Measurements from ENCODE around the gene IMMT.
A peak's percentile ranks its signal among the peaks of the same experiment; 100 is the strongest.
"Not testable (repeated sequence)": the region's sequence is repeated elsewhere in the genome, so short reads cannot be mapped to it uniquely, and the experiment has no call there.

The IMMT gene

DNA sequence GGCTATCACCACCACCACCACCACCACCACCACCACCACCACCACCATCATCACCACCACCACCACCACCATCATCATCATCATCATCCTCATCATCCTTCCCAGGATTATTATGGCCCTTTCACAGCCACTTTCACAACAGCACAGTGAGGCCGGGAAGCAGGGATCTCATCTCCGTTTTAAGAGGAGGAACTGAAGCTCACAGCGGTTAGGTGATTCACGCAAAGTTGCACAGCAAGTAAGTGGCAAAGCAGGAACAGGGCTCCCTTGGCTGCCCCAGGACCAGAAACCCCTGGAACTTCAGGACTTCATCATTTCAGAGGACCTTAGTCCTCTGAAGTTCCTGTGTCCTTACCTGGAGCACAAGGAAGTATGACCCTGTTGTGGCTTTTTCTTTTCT, 30.8 kb upstream of the IMMT start:
- no peak for DNase-seq

DNA sequence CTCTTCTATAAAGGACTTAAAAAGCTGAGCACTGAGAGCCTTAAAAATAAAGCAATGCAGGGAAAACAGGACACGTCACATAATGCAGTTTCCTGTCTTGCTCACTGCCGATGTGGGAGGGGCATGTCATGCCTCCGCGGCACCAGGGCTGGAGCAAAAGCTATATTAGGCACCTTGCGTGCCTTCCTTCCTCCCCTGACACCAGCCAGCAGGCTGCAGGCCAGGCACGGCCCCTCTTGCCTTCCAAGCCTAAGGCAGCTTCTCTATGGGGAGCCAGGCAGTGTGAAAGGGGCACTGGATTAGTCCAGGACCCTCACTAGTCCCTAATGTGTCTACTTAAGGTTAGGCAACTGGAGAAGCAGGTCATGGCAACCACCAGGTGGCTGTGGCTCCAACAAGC, 30.3 kb upstream of the IMMT start:
- peak; percentile 65 for DNase-seq

DNA sequence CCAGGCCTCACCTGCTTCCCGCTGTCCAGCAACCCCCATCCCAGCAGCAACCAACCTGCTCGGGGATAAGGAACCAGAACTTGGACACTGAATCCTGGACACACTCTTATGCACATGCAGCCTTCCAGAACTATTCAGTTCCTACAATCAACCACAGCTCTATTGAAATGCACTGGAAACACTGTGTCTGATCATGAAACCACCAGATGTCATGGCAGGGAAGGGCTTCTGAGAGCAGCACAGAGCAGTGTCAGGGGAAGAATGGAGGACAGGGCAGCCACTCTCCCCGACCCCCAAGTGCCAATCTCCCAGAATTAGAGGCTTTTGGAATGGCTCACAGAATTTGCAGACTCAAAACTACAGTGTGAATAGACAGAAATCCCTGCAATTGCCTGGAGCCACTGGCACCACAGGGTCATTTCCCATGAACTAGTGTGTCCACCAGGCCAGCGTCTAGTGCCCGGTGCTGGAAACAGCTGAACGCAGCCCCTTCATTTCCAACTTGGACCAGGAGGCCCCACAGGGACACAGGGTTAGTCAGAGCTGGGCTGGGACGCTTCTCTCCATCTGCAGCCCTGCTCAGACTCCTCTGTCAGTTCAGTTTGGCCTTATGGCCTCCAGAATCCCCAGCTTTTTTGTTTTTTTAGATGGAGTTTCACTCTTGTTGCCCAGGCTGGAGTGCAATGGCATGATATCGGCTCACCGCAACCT, 29.5 kb upstream of the IMMT start:
- DNase-seq = no peak

DNA sequence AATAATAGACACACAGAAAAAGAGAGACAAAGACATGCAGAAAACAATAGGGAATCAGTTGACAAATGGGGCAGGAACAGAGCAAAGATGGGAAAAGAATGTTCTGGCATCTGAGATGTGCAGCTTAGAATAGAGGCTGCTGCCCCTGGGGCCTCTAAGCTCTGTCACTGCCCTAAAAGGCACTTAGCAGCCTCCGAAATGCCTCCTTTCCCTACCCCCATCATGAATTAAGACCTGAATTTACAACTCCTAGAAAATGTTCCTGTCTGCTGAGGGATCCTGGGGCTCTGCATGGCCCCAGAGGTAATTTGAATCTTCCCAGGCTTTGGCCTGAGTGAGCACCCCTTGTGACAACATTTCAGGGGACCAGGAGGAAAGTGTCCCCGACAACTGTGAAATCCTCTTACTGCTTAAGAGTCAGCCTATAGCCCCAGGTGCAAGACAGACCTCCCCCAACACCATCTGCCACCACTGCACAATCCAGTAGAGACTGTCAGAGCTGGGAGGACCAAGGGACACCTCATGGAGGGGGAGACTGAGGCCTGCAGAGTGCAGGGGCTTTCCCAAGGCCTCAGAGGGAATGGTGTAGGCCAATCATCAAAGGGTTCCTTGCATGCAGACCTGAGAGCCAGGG, 28.8 kb upstream of the IMMT start:
- no peak for DNase-seq

DNA sequence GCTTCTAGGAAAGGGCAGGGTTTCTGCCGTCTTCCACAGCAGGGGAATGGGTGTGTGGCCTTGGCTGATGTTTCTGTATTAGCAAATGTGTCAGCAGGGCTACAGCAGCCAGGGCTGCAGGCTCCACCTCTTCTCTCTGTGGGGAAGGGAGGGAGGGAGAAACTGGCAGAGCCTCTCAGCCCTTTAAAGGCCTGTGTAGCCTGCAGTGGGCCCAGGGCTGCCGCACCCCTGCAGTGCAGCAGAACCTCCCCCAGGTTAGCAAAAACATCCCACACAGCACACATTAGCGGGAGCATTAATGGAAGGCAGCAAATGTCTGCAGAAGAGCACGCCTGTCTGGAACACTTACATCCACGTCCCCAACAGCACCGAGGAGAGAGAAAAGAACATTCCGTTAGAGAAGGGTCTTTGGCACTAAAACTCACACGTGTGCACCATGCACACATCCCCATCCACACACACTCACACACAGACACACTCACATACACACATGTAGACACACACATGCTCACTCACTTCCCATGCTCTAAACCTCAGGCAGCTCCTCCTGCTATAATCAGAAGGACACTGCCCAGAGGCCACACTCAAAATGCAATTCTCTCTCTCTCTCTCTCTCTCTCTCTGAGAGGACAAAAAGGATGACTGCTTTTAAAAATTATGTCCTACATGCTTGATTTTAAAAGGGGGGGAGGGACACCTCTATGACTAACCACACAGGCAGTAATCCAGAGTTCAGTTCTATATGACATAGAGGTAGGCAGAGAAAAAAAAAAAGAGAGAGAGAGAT, 28.1 kb upstream of the IMMT start:
- no peak for DNase-seq

DNA sequence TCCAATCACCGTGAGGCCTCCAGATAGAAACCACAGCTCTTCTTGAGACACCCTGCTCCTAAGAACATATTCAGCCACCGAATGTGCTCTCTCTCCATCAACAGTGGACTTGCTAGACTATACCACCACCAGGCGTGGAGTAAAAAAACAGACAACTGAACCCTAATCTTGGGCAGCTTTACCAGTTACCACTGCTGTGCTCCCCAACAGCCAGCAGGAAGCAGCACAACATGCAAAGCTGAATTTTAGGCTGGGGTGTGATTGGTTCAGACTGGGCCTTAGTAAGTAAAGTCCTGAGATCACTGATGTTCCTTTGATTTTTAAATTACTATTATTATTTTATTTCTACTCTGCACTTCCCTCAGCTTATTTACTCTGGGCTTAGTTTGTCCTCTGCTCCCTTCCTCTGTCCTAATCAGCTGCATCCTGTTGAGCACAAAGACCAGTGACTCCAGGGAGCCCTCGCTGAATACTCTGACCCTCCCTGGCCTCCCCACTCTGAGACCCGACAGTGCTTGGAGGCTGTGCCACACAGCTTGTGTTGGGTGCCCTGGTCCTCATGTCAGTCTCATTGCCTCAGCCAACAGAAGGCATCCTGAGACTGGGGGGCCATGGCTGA, 25.9 kb upstream of the IMMT start:
- DNase-seq = peak; percentile 68

DNA sequence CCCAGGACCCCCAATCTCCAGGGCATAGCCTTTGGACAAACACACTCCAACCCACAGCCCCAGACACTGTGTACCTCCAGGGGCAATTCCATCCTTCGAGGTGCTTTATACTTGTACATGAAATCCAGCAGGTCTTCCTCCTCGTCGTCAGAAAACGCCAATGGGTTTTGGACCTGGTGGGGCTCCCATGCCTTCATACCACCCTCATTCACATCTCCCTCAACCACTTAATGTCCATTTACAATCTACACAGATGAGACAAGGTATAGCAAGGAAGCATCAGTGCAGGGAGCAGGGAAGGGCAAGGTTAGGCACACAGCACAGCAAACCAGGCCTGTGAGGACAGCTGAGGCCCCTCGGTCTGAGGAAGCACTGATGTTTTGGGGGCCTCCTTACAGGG, 24.6 kb upstream of the IMMT start:
- DNase-seq = no peak

DNA sequence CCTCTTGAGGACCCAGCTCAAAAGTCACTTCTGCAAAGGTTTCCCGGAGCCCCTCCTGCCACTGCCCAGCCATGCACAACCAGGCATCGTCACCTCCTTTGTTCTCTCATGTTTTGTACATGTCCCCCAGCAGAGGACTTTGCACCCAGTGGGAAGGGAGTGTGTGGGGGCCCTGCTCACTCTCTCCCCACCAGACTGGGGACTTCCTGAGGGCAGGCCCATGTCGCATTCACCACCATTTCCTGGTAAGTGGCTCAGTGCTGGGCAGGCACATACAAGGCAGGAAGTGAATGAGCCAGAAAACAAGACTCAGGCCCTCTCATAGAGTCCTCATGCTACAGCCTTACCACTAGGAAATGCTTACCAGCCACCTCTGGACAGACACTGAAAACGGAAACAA, 22.9 kb upstream of the IMMT start:
- DNase-seq = no peak

DNA sequence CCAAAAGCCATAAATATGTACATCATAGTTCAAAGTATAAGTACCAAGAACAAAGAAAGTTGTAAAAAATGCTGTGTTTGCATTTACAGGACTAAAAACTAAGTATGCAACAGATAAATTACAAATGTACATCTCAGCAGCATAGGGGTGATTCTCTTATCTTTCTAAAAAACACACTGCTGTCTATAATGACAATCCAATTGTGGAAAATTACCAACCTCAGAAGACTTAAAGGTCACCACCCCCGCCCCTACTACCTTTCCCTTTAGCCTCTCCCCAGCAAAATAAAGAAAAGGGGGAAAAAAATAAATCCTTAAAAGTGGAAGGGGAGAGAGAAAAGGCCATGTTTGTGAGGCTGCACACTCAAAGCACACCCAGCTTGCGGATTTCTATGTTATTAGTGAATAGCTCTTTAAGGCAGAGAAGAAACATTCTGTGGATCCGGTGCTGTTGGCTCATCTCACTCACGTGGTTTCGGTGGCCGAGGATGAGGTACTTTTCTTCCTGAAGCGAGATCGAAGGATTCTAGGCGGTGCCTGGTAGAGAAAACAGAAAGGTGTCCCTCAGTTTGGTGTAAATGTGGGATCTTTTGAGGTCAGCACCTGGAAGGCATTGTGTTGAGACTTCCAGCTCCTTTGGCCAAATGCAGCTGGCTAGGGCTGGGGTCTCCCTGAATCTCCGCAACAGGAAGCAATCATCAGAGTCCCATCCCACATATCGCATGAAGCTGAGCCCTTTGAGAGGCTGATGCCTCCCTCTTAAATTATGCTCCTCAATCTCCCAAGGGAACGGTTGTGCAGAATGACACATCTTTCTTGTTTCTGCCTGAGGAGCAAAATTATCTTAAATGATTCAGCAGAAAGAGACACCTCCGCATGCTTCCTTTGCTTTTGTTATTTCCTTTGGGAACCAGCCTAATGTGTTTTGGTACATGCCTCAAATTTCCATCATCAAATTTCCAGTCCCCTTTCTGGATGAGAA, 21.6 kb upstream of the IMMT start:
- DNase-seq = no peak

DNA sequence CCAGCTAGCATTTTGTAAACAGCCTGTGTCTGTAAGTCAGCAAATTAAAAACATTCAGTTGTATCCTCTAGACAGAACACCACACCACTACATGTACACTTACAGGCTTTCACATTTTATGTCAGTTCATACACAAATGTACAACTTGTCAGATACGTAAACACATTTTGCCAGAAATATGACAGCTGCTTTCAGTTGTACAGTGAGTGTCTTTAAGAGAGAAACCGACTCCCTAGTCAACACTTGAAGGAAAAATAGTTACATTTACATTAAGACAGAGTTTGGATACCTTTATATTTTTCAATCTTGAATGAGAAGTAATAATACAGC, 19.2 kb upstream of the IMMT start:
- DNase-seq = no peak

DNA sequence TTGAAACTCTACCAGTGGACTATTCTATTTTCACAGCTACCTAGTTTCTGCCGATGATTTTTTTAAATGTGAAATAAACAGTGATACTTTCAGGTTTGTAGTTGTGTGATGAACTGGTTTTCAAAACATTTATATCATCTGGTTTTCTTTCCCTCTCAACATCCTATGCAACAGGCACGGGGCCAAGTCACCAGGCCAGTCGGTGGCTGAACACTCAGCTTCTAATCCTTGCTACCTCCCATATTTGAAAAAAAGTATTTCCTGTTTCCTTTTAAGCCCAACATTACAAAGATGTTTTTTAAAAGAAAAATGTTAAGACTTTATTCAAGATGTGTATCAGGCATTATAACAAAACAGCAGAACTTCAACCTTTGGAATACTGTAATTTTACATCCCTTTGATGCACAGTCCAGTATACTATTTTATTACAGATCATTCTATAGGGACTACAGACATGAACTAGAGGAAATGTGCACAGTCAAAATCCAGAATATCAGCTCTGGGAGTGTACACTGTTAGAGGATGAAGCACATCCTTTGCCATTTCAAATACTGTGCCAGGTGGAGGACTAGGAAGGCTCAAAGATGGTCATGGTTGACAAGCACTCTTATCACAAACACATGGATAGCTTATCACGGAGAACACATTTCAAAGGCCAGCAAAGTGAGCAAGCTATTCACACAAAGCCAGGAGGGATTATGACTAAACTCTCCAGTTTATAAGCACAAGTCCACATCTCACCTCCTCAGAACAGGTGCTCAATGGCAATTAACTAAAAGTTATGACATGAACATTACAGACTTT, 18.6 kb upstream of the IMMT start:
- no peak for DNase-seq

DNA sequence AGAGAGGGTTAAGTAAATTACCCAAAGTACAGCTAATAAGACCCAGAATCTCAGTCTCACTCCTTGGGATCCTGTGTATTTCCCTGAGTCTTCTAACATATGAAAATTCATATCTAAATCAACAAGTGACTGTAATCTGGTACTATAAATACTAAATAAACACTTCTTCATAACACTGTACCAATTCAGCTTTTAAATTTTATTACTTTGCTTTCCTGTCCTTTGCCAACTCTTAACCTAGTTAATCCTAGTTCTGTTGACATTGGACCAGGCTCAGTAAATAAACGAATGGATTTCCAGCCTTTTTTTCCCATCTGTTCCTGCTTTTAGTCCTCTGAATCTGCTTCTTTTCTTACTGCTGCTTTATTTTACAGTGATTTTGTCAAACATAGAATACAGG, 17.8 kb upstream of the IMMT start:
- no peak for DNase-seq

DNA sequence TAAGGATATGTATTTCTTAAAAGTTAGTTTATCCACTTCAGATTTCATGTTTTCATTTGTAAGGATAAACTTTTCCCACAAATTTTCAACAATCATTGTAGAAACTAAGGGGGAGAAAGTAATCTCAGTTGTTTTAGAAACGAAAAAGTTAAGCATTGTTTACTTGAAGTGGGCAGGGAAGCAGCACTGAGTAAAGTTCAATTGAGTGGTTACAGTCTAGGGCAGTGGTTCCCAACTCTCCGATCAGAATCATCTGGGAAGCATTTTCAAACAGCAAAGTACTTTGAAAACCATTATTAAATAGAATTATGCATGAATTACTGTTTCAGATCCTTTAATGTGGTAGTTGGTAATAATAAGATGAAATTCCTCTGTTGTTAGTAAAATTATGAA, 16.5 kb upstream of the IMMT start:
- DNase-seq = no peak

DNA sequence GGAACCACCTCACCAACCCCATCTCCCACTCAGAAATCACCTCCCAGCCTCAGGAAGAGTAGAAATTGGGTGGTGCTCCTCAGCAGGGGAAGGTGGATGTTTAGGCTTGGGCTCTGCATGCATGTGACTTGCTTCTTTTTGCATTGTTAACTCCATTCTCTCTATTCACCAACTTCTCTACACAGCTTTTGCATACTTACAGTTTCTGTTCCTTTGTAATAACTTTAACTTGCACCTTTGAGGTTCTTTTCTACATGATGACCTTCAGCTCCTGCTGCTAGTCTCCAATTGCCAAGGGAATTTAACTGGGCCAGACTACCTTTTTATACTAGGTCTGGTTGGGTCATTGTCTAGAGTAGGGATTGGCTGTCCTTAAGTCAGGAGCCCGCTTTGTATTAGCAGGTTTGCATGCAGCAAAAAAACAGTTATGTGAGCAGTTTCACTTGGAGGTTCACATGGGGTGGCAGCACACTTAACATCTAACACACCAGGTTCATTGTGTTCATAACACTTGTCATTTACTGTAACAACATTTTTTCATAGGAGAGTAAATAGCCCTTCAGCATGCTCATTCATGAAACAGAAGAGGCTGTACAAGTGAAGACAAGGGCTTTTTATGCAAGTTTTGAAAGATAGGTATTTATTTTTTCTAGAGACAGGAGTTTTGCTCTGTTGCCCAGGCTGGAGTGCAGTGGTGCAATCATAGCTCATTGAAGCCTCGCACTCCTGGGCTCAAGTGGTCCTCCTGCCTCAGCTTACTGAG, 16.0 kb upstream of the IMMT start:
- DNase-seq = no peak

DNA sequence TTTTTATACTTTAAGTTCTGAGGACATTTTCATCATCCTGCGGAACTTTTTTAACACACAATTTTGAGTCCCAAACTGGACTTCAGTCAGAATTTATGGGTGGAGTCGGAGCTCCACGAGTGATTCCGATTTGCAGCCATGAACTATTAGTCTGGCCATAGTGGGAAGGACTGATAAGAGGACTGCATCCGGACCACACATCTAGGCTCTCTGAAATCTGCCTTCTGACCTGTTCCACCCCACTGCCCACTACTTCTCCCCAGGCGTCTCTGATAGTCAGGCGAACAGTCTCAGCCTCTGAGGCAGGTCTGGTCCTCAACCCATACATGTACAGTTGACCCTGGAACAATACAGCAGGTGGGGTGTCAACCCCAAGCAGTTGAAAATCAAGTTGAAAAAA, 9.2 kb upstream of the IMMT start:
- DNase-seq = no peak

DNA sequence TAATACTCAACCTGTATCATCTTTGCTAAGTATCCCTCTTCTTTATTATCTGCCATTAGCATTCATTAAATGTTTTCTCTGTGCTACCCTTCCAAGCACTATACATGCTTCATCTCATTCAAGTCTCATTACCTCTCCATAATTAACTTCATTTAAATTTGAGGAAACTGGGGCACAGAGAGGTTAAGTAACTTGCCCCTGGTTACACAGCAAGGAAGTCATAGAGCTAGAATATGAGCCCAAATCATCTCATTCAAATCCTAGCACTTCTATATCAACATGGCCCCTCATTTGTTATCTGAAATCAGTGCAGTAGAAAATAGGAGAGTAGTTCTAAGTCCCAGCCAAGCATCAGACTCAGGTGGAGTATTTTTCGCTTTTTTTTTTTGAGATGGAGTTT, 8.4 kb upstream of the IMMT start:
- no peak for DNase-seq

DNA sequence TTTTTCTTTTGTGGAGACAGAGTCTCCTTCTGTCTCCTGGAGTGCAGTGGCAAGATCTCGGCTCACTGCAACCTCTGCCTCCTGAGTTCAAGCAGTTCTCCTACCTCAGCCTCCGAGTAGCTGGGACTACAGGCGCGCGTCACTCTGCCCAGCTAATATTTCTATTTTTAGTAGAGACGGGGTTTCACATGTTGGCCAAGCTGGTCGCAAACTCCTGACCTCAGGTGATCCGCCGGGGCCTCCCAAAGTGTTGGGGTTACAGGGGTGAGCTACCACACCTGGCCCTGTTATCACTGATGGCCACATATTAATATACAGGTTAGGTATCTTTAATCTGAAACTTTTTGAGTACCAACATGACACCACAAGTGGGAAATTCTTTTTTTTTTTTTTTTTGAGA, 7.4 kb upstream of the IMMT start:
- no peak for DNase-seq

DNA sequence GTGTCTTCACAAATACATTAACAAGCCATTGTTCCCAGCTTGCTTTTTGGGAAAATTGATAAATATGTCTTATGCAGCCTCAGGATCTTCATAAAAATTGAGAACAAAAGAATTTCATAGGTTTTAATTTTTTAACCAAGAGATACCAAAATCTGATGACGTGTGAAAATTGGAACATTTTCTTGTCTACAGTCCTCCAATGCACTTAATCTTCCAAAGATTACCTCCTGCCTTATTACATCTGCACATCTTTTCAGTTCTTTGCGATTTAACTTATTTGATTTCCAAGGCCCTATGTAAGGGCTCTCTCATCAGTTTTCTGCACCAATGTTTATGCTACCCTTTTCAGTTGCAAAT, 7.1 kb upstream of the IMMT start:
- no peak for DNase-seq

DNA sequence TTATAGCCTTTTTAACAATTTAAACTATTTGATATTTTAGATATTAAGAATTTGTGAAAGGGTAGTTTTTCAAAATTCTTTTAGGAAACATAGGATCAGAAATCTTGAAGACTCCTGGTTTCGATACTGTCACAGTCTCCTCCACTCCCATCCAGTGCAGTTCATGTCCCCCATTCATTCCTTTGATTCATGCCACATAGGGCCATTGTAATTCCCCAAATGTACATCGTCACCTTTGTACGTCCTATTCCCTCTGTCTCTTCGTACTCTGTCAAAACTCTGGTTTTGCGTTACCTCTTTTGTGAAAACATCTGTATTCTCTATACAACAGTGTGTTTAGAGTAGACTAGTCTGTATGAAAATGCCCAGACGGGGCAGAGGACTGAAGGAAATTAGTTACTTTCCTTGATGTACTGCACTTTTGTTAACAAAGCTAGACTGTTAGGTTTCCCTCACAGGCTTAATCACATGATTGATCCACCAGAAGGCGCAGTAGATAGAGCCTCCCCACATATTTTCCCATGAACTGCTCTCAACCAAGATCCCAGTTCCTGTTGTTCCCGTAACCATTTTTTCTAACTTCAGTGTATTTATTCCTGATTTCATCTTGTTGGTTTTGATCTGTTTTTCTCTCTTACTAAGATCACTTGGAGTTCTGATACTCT, 6.5 kb upstream of the IMMT start:
- no peak for DNase-seq

DNA sequence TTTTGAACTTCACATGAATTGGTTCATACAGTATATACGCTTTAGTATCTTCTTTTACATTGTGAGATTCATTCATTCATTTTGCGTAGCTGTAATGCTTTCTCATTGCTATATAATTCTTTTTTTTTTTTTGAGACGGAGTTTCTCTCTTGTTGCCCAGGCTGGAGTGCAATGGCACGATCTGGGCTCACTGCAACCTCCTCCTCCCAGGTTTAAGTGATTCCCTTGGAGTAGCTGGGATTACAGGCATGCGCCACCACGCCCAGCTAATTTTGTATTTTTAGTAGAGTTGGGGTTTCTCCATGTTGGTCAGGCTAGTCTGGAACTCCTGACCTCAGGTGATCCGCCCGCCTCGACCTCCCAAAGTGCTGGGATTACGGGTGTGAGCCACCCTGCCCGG, 5.3 kb upstream of the IMMT start:
- DNase-seq = not testable (repeated sequence)

DNA sequence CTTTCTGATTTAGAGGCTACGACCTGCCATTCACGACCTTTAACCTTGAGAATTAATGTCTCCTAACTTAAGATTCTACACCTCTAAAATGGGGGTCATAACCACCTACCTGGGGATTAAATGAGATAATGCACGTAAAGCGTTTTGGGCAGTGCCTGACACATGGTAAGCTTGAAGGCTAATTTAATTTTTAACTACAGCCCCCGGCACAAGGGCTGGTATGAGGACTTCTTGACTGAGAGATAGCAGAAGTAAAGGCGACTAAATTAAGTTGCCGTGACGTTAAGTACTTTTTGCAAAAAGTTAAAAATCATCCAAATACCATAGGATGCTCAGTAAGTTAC, 4.5 kb upstream of the IMMT start:
- DNase-seq = no peak
